WTC11 (cell line): Measurements from ENCODE around the gene PCDH20. TPM values are rescaled to one million over a fixed set of nuclear protein-coding genes. Genes with fewer than 3 reads are reported as not detected.

Experiments used
- ATAC-seq: fragments of 200-7000 bp; cut with Tn5 transposase; 2 replicates; pipeline ENCODE4 v1.10.0; 2021; ENCODE audit warnings: mild to moderate bottlenecking, moderate library complexity
- CTCF ChIA-PET: fragments of 300-600 bp; sonication (Branson Sonifier 250); formaldehyde crosslinking; loops from one replicate; lab custom pipeline; 2021; ENCODE audit warnings: antibody characterized with exemption; lab: Charles Lee
- POLR2A ChIA-PET: fragments of 350-600 bp; sonication (Branson Sonifier 250); formaldehyde crosslinking; loops from one replicate; lab custom pipeline; 2021; ENCODE audit warnings: antibody characterized with exemption; lab: Charles Lee
- DNase-seq: peaks from one replicate; pipeline ENCODE4 v3.0.0; 2021; ENCODE audit warnings: low spot score
- H3K27ac Mint-ChIP-seq: 2 replicates; pipeline ENCODE4 v1.8.0; 2021; ENCODE audit warnings: mixed read lengths
- H3K27me3 Mint-ChIP-seq: 2 replicates; pipeline ENCODE4 v1.8.0; 2021; ENCODE audit warnings: low read depth, mild to moderate bottlenecking, moderate library complexity, mixed read lengths
- H3K36me3 Mint-ChIP-seq: 2 replicates; pipeline ENCODE4 v1.8.0; 2021; ENCODE audit warnings: mixed read lengths
- H3K4me1 Mint-ChIP-seq: 2 replicates; pipeline ENCODE4 v1.8.0; 2022; ENCODE audit warnings: mixed read lengths
- H3K4me3 Mint-ChIP-seq: 2 replicates; pipeline ENCODE4 v1.8.0; 2021; ENCODE audit warnings: mild to moderate bottlenecking, moderate library complexity, mixed read lengths
- H3K9me3 Mint-ChIP-seq: 2 replicates; pipeline ENCODE4 v1.8.0; 2021; ENCODE audit warnings: mixed read lengths
- EMX1 ChIP-seq: fragments of 250-450 bp; sonication (Bioruptor Pico); IDR thresholded peaks from 2 replicates; pipeline ENCODE4 v1.8.0; 2021; ENCODE audit warnings: mild to moderate bottlenecking
- GRHL2 ChIP-seq: fragments of 250-450 bp; sonication (Bioruptor Pico); IDR thresholded peaks from 2 replicates; pipeline ENCODE4 v1.8.0; 2022; ENCODE audit warnings: mild to moderate bottlenecking, moderate library complexity; ENCODE audit not compliant: insufficient replicate concordance, severe bottlenecking
- JUN ChIP-seq: sonication (generic); formaldehyde crosslinking; IDR thresholded peaks from 2 replicates; pipeline ENCODE4 v1.8.0; 2023; ENCODE audit warnings: mild to moderate bottlenecking, missing genetic modification reagents
- OVOL2 ChIP-seq: fragments of 250-450 bp; sonication (Bioruptor Pico); IDR thresholded peaks from 2 replicates; pipeline ENCODE4 v1.9.0; 2021; ENCODE audit warnings: mild to moderate bottlenecking, borderline replicate concordance
- TEAD4 ChIP-seq: sonication (generic); formaldehyde crosslinking; IDR thresholded peaks from 2 replicates; pipeline ENCODE4 v1.8.0; 2022; ENCODE audit warnings: mild to moderate bottlenecking, missing genetic modification reagents
- total RNA-seq: library from RNA; stranded (reverse); gene quantifications from 3 replicates; pipeline ENCODE4 v1.2.3, GENCODE V29; 2021
- TF ChIP-seq, protein P1 (sequence below): fragments of 250-450 bp; sonication (Bioruptor Pico); conservative IDR thresholded peaks from 2 replicates; pipeline ENCODE4 v1.9.0; 2021; ENCODE audit warnings: mild to moderate bottlenecking
- TF ChIP-seq, protein P2 (sequence below): fragments of 250-450 bp; sonication (Bioruptor Pico); IDR thresholded peaks from 2 replicates; pipeline ENCODE4 v1.9.0; 2021; ENCODE audit warnings: mild to moderate bottlenecking, borderline replicate concordance
- TF ChIP-seq, protein P3 (sequence below): sonication (generic); formaldehyde crosslinking; IDR thresholded peaks from 2 replicates; pipeline ENCODE4 v1.8.0; 2022; ENCODE audit warnings: missing genetic modification reagents
- TF ChIP-seq, protein P4 (sequence below): fragments of 250-450 bp; sonication (Bioruptor Pico); IDR thresholded peaks from 2 replicates; pipeline ENCODE4 v1.9.0; 2021; ENCODE audit warnings: mild to moderate bottlenecking
- TF ChIP-seq, protein P5 (sequence below): sonication (generic); formaldehyde crosslinking; IDR thresholded peaks from 2 replicates; pipeline ENCODE4 v1.8.0; 2023; ENCODE audit warnings: missing genetic modification reagents, mild to moderate bottlenecking, borderline replicate concordance
- TF ChIP-seq, protein P6 (sequence below): sonication (generic); formaldehyde crosslinking; IDR thresholded peaks from 2 replicates; pipeline ENCODE4 v1.8.1; 2023; ENCODE audit warnings: mild to moderate bottlenecking, missing genetic modification reagents, moderate library complexity

Gene PCDH20
- total RNA-seq, 1 experiment from 2014 or later, result 1.3 TPM

DNA sequence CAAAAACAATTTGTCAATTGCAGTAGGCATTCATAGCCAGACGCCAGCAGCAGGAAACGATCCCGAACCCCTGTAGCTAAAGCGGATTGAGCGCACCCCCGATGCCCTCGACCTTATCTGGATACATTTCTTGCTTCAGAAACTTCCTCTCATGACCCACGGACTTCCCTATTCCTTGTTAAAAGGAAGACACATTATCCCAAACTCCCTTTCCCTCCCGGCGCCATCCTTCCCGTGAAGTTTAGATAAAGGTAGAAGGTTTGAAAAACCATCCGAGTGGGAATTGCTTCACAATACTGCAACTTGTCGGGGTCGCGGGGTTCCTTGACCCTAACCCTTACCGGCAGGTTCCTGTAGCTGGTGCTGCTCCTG is 977 bp downstream of the PCDH20 start (continued):
- TF ChIP-seq, protein P1, sequence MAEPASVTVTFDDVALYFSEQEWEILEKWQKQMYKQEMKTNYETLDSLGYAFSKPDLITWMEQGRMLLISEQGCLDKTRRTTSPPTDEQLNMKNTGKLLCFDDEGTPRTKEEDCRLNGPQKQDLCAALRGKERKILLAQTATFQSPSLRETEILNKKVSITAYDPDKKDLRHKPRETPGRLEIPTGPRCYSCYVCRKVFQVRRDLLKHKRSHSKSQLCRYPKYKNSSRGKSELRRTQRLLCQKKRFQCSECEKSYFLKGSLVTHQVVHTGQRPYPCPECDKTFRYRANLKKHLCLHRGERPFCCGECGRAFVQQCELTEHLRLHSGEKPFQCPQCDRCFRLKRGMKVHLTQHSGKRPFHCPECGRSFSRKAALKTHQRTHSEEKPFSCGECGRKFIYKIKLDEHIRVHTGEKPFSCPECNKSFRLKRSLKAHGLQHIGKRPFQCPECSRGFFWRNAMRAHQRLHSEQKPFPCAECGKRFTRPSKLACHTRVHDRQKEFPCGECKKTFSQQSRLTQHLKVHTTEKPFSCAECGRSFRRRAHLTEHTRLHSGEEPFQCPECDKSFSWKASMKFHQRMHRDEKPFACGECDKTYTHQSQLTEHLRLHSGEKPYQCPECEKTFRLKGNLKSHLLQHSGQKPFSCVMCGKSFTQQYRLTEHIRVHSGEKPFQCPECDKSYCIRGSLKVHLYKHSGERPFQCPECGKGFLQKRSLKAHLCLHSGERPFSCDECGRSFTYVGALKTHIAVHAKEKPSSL, result no peak
- TF ChIP-seq, protein P2, sequence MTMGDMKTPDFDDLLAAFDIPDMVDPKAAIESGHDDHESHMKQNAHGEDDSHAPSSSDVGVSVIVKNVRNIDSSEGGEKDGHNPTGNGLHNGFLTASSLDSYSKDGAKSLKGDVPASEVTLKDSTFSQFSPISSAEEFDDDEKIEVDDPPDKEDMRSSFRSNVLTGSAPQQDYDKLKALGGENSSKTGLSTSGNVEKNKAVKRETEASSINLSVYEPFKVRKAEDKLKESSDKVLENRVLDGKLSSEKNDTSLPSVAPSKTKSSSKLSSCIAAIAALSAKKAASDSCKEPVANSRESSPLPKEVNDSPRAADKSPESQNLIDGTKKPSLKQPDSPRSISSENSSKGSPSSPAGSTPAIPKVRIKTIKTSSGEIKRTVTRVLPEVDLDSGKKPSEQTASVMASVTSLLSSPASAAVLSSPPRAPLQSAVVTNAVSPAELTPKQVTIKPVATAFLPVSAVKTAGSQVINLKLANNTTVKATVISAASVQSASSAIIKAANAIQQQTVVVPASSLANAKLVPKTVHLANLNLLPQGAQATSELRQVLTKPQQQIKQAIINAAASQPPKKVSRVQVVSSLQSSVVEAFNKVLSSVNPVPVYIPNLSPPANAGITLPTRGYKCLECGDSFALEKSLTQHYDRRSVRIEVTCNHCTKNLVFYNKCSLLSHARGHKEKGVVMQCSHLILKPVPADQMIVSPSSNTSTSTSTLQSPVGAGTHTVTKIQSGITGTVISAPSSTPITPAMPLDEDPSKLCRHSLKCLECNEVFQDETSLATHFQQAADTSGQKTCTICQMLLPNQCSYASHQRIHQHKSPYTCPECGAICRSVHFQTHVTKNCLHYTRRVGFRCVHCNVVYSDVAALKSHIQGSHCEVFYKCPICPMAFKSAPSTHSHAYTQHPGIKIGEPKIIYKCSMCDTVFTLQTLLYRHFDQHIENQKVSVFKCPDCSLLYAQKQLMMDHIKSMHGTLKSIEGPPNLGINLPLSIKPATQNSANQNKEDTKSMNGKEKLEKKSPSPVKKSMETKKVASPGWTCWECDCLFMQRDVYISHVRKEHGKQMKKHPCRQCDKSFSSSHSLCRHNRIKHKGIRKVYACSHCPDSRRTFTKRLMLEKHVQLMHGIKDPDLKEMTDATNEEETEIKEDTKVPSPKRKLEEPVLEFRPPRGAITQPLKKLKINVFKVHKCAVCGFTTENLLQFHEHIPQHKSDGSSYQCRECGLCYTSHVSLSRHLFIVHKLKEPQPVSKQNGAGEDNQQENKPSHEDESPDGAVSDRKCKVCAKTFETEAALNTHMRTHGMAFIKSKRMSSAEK (CRISPR knock-in tag), result no peak
- no peak for TF ChIP-seq GRHL2
- TF ChIP-seq, protein P3, sequence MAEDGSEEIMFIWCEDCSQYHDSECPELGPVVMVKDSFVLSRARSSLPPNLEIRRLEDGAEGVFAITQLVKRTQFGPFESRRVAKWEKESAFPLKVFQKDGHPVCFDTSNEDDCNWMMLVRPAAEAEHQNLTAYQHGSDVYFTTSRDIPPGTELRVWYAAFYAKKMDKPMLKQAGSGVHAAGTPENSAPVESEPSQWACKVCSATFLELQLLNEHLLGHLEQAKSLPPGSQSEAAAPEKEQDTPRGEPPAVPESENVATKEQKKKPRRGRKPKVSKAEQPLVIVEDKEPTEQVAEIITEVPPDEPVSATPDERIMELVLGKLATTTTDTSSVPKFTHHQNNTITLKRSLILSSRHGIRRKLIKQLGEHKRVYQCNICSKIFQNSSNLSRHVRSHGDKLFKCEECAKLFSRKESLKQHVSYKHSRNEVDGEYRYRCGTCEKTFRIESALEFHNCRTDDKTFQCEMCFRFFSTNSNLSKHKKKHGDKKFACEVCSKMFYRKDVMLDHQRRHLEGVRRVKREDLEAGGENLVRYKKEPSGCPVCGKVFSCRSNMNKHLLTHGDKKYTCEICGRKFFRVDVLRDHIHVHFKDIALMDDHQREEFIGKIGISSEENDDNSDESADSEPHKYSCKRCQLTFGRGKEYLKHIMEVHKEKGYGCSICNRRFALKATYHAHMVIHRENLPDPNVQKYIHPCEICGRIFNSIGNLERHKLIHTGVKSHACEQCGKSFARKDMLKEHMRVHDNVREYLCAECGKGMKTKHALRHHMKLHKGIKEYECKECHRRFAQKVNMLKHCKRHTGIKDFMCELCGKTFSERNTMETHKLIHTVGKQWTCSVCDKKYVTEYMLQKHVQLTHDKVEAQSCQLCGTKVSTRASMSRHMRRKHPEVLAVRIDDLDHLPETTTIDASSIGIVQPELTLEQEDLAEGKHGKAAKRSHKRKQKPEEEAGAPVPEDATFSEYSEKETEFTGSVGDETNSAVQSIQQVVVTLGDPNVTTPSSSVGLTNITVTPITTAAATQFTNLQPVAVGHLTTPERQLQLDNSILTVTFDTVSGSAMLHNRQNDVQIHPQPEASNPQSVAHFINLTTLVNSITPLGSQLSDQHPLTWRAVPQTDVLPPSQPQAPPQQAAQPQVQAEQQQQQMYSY (CRISPR knock-in tag), result no peak

DNA sequence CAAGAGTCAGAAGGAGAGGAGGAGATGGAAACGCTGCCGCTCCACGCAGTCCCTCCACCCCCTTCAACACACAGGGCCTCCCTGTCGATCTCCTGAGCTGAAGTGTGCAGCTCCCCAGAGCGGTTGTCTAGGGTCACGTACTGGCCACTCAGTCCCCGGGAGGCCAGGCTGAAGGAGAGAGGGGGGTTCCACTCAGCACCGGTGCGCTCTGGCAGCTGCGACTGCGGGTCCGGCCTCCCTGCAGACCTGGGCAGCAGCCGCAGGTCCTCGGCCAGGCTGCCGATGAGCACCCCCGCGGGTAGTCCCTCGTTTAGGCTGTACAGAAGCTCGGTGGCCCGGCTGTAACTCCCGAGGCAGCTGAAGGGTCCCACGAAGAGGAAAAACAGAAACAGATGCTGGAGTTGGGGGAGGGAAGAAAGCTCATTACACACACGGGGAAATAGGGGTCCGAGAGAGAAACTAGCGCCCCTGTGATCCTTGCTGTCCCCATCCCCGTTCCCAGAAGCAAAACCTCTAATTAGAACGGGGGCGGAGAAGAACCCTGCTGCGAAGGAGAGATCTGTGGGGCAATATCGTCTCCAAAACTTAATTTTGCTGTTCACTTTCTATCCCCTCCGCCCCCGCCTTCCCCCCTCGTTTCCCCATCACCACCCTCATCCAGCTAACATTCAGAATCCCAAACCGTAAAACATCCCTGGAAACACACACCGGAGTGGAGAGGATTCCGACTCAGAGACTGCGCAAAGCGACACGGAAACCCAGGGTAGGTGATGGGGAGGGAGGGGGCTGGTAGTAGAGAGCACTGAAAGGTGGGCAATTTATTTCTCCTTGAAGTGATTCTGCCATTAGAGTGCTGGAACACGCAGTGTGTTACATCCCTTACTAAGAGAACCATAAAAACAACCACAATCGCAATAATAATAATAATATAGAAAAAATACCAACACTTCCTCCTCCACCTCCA is 1.8 kb downstream of the PCDH20 start:
- Mint-ChIP-seq H3K4me3 (peak overlapping the region; percentile 92), H3K4me1 (peaks cover 22% of the 10 kb centered on the region), H3K27me3 (peaks cover 47% of the 10 kb centered on the region), H3K36me3 (no peaks in the 10 kb centered on the region), H3K9me3 (no peaks in the 10 kb centered on the region), H3K27ac (no peak overlapping the region)
- TF ChIP-seq OVOL2 (CRISPR knock-in tag) (no peak), JUN (CRISPR knock-in tag) (no peak), EMX1 (CRISPR knock-in tag) (no peak), TEAD4 (CRISPR knock-in tag) (no peak)
- TF ChIP-seq, protein P4, sequence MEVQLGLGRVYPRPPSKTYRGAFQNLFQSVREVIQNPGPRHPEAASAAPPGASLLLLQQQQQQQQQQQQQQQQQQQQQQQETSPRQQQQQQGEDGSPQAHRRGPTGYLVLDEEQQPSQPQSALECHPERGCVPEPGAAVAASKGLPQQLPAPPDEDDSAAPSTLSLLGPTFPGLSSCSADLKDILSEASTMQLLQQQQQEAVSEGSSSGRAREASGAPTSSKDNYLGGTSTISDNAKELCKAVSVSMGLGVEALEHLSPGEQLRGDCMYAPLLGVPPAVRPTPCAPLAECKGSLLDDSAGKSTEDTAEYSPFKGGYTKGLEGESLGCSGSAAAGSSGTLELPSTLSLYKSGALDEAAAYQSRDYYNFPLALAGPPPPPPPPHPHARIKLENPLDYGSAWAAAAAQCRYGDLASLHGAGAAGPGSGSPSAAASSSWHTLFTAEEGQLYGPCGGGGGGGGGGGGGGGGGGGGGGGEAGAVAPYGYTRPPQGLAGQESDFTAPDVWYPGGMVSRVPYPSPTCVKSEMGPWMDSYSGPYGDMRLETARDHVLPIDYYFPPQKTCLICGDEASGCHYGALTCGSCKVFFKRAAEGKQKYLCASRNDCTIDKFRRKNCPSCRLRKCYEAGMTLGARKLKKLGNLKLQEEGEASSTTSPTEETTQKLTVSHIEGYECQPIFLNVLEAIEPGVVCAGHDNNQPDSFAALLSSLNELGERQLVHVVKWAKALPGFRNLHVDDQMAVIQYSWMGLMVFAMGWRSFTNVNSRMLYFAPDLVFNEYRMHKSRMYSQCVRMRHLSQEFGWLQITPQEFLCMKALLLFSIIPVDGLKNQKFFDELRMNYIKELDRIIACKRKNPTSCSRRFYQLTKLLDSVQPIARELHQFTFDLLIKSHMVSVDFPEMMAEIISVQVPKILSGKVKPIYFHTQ (CRISPR knock-in tag), result no peak
- TF ChIP-seq, protein P5, sequence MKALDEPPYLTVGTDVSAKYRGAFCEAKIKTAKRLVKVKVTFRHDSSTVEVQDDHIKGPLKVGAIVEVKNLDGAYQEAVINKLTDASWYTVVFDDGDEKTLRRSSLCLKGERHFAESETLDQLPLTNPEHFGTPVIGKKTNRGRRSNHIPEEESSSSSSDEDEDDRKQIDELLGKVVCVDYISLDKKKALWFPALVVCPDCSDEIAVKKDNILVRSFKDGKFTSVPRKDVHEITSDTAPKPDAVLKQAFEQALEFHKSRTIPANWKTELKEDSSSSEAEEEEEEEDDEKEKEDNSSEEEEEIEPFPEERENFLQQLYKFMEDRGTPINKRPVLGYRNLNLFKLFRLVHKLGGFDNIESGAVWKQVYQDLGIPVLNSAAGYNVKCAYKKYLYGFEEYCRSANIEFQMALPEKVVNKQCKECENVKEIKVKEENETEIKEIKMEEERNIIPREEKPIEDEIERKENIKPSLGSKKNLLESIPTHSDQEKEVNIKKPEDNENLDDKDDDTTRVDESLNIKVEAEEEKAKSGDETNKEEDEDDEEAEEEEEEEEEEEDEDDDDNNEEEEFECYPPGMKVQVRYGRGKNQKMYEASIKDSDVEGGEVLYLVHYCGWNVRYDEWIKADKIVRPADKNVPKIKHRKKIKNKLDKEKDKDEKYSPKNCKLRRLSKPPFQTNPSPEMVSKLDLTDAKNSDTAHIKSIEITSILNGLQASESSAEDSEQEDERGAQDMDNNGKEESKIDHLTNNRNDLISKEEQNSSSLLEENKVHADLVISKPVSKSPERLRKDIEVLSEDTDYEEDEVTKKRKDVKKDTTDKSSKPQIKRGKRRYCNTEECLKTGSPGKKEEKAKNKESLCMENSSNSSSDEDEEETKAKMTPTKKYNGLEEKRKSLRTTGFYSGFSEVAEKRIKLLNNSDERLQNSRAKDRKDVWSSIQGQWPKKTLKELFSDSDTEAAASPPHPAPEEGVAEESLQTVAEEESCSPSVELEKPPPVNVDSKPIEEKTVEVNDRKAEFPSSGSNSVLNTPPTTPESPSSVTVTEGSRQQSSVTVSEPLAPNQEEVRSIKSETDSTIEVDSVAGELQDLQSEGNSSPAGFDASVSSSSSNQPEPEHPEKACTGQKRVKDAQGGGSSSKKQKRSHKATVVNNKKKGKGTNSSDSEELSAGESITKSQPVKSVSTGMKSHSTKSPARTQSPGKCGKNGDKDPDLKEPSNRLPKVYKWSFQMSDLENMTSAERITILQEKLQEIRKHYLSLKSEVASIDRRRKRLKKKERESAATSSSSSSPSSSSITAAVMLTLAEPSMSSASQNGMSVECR, result no peak
- TF ChIP-seq, protein P6, sequence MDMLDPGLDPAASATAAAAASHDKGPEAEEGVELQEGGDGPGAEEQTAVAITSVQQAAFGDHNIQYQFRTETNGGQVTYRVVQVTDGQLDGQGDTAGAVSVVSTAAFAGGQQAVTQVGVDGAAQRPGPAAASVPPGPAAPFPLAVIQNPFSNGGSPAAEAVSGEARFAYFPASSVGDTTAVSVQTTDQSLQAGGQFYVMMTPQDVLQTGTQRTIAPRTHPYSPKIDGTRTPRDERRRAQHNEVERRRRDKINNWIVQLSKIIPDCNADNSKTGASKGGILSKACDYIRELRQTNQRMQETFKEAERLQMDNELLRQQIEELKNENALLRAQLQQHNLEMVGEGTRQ (CRISPR knock-in tag), result no peak
- ChIA-PET POLR2A (no interaction called here), CTCF (interaction anchor here (0.7 to 1.8 kb wide), 2 partner anchors 52 to 128 kb away, joined by 3 to 8 read pairs; no protein-coding TSS in a partner anchor)
- DNase-seq (peak; percentile 28), ATAC-seq (no peak)
